Spleen (tissue), 7 donors: ENCODE results near the gene PTPN4.

Experiments
- CTCF ChIP-seq, 11 experiments: fragments of 200-600 bp in 7 of 11; fragments of 450-650 bp in 4 of 11; sonication (generic) in 4 of 11; IDR thresholded peaks in 8 of 11; conservative IDR thresholded peaks in 3 of 11; 1 replicate in 7 of 11; 2 replicates in 4 of 11; pipeline versions ENCODE4 v1.4.0 to v1.8.0; 2016 to 2021; ENCODE audit warnings: antibody characterized with exemption in 11 of 11, inconsistent platforms in 4 of 11, mild to moderate bottlenecking in 1 of 11
- POLR2A ChIP-seq, 3 donors: fragments of 450-650 bp; IDR thresholded peaks; one replicate each; pipeline ENCODE4 v1.5.1; 2017; ENCODE audit warnings: antibody characterized with exemption in 3 of 3, mild to moderate bottlenecking in 1 of 3
- POLR2AphosphoS5 ChIP-seq, 3 donors: sonication (generic); formaldehyde crosslinking; IDR thresholded peaks; one replicate each; pipeline ENCODE4 v1.5.1; 2017; ENCODE audit warnings: antibody characterized with exemption in 3 of 3
- donor health status: DM: no; HTN: no; CAD: no; lungs with moderate emphysema.
- donor health status: DM: no; HTN: no; CAD: no.
- donor health status: DM: no; HTN: no; CAD: no.

DNA sequence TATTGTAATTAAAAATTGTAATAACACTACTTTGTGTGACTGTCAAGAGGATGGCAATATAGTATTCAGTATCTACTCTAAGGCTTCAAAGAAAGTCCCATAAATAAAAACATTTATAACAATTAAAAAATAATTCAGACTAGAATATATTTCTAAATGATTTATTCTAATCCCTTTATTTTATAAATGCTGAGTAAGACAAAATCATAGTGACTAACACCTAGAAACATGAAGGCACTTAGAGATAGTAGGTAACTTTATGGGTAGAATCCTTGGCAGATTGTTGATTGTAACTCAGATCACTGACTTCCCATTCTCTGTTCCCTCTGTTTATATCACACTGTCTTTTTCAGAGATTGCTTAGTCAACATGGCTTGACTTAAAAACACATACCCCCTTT, 174.6 kb downstream of the PTPN4 start:
- TF ChIP-seq CTCF (IDR thresholded peaks at IDR 0.05 in 8 of 11, conservative IDR thresholded peaks at IDR 0.05 in 3 of 11) (no peak), POLR2A (IDR thresholded peaks at IDR 0.05) (no peak), POLR2AphosphoS5 (IDR thresholded peaks at IDR 0.05) (no peak)
